ENCODE data around the gene DDX17. TPM values are rescaled to one million over a fixed set of nuclear protein-coding genes. Genes with fewer than 3 reads are reported as not detected.
A peak's percentile ranks its signal among the peaks of the same experiment; 100 is the strongest.

The DDX17 gene
- polyA plus RNA-seq, 1 donor from 2014 or later, result 996 TPM

- TF ChIP-seq REST (IDR thresholded peaks at IDR 0.05; ENCODE audit: borderline replicate concordance), result no peak
- TF ChIP-seq MXI1 (conservative IDR thresholded peaks at IDR 0.05; ENCODE audit: poor library complexity, severe bottlenecking), result no peak
- TF ChIP-seq CTCF (IDR thresholded peaks at IDR 0.05; ENCODE audit: poor library complexity, severe bottlenecking), result no peak
- no peak for TF ChIP-seq EP300 (conservative IDR thresholded peaks at IDR 0.05; ENCODE audit: poor library complexity, severe bottlenecking)
- TF ChIP-seq SMC3 (conservative IDR thresholded peaks at IDR 0.05; ENCODE audit: poor library complexity), result no peak
- no peak for TF ChIP-seq EZH2 (IDR thresholded peaks at IDR 0.05; ENCODE audit: borderline replicate concordance, insufficient read depth, low read length, poor library complexity, severe bottlenecking)
- TF ChIP-seq RAD21 (conservative IDR thresholded peaks at IDR 0.05), result no peak
- TF ChIP-seq POLR2AphosphoS5 (IDR thresholded peaks at IDR 0.05), result no peak
- TF ChIP-seq TAF1 (IDR thresholded peaks at IDR 0.05; ENCODE audit: low read depth), result no peak
- no peaks in the 10 kb centered on the region for H3F3A ChIP-seq (ENCODE audit: insufficient read depth, low read length, poor library complexity, severe bottlenecking)
- no peak overlapping the region for H3K9ac ChIP-seq (ENCODE audit: low read length)
- no peaks in the 10 kb centered on the region for H3K9me2 ChIP-seq (ENCODE audit: insufficient read depth, low read length)
- no peaks in the 10 kb centered on the region for H3K36me3 ChIP-seq (ENCODE audit: insufficient read depth, low read length)
- no peak overlapping the region for H2AFZ ChIP-seq (ENCODE audit: low read depth, low read length)
- H4K20me1 ChIP-seq (ENCODE audit: insufficient read depth), result no peaks in the 10 kb centered on the region
- peaks cover 22% of the 10 kb centered on the region for H3K27me3 ChIP-seq (ENCODE audit: insufficient read depth, low read depth, low read length)
- H3K4me2 ChIP-seq (ENCODE audit: low read length), result no peak overlapping the region
- H3K4me3 ChIP-seq (ENCODE audit: low read length), result no peak overlapping the region
- no peak overlapping the region for H3K27ac ChIP-seq (ENCODE audit: low read length)
- no peaks in the 10 kb centered on the region for H3K79me2 ChIP-seq (replicated peaks; ENCODE audit: insufficient read depth, low read length)
- H3K9me3 ChIP-seq (ENCODE audit: low read length), result no peaks in the 10 kb centered on the region
These were observed 41.0 kb downstream of the DDX17 start for GRCh38 chr22:38464992-38465672.

- no peaks in the 10 kb centered on the region for H3K36me3 ChIP-seq (ENCODE audit: insufficient read depth, low read length)
- H3F3A ChIP-seq (ENCODE audit: insufficient read depth, low read length, poor library complexity, severe bottlenecking), result no peaks in the 10 kb centered on the region
- H3K9me2 ChIP-seq (ENCODE audit: insufficient read depth, low read length), result no peaks in the 10 kb centered on the region
- H3K27me3 ChIP-seq (ENCODE audit: insufficient read depth, low read depth, low read length), result peaks cover 13% of the 10 kb centered on the region
- H3K9me3 ChIP-seq (ENCODE audit: low read length), result no peaks in the 10 kb centered on the region
- peak overlapping the region; percentile 32 for H3K4me2 ChIP-seq (ENCODE audit: low read length)
- peak overlapping the region; percentile 44 for H3K4me3 ChIP-seq (ENCODE audit: low read length)
- TF ChIP-seq MXI1 (conservative IDR thresholded peaks at IDR 0.05; ENCODE audit: poor library complexity, severe bottlenecking), result no peak
- TF ChIP-seq TAF1 (IDR thresholded peaks at IDR 0.05; ENCODE audit: low read depth), result no peak
- TF ChIP-seq REST (IDR thresholded peaks at IDR 0.05; ENCODE audit: borderline replicate concordance), result no peak
- no peak overlapping the region for H3K27ac ChIP-seq (ENCODE audit: low read length)
- H3K9ac ChIP-seq (ENCODE audit: low read length), result peak overlapping the region; percentile 6
- H2AFZ ChIP-seq (ENCODE audit: low read depth, low read length), result no peak overlapping the region
- H3K79me2 ChIP-seq (replicated peaks; ENCODE audit: insufficient read depth, low read length), result no peaks in the 10 kb centered on the region
- no peaks in the 10 kb centered on the region for H4K20me1 ChIP-seq (ENCODE audit: insufficient read depth)
These were observed 42.9 kb downstream of the DDX17 start for GRCh38 chr22:38462960-38463784.

All from neural cell (in vitro differentiated cells).